DMS 273 treated with DMSO at 0.1 percent for 48 hours (cell line): ENCODE data around the gene SRCIN1.
"Not testable (repeated sequence)": the region's sequence is repeated elsewhere in the genome, so short reads cannot be mapped to it uniquely, and the experiment has no call there.

Source experiments
- DNase-seq: peaks from one replicate; lab custom pipeline; 2025; lab: John Stamatoyannopoulos, UW

Gene SRCIN1

GRCh38 chr17:38605841-38606645 lies at the start of gene SRCIN1:
Gene SRCIN1 (minus strand): TSS chr17:38605952. CDS start chr17:38605705, 247 bp downstream.
- no peak for DNase-seq

GRCh38 chr17:38654411-38655398 lies 49.0 kb upstream of the SRCIN1 start:
- DNase-seq = no peak

- DNase-seq = no peak
Observed at GRCh38 chr17:38653679-38654078, 47.9 kb upstream of the SRCIN1 start.

- no peak for DNase-seq
Observed at GRCh38 chr17:38653230-38653629, 47.5 kb upstream of the SRCIN1 start.

GRCh38 chr17:38650653-38651173 lies 45.0 kb upstream of the SRCIN1 start:
- DNase-seq = not testable (repeated sequence)

GRCh38 chr17:38637951-38638350 lies 32.2 kb upstream of the SRCIN1 start:
- DNase-seq = no peak

GRCh38 chr17:38636054-38636453 lies 30.3 kb upstream of the SRCIN1 start:
- DNase-seq = no peak

- DNase-seq = no peak
Observed at GRCh38 chr17:38632334-38632733, 26.6 kb upstream of the SRCIN1 start.

GRCh38 chr17:38628441-38628840 lies 22.7 kb upstream of the SRCIN1 start:
- DNase-seq = no peak

GRCh38 chr17:38627957-38628356 lies 22.2 kb upstream of the SRCIN1 start:
- no peak for DNase-seq

- not testable (repeated sequence) for DNase-seq
Observed at GRCh38 chr17:38626606-38627226, 21.0 kb upstream of the SRCIN1 start.

- DNase-seq = no peak
Observed at GRCh38 chr17:38625482-38625881, 19.7 kb upstream of the SRCIN1 start.

GRCh38 chr17:38624782-38625355 lies 19.1 kb upstream of the SRCIN1 start:
- not testable (repeated sequence) for DNase-seq

GRCh38 chr17:38621538-38621937 lies 15.8 kb upstream of the SRCIN1 start:
- no peak for DNase-seq

- no peak for DNase-seq
Observed at GRCh38 chr17:38620551-38621277, 15.0 kb upstream of the SRCIN1 start.

- DNase-seq = no peak
Observed at GRCh38 chr17:38619937-38620550, 14.3 kb upstream of the SRCIN1 start.

- DNase-seq = no peak
Observed at GRCh38 chr17:38619451-38619795, 13.7 kb upstream of the SRCIN1 start.

GRCh38 chr17:38617967-38618760 lies 12.4 kb upstream of the SRCIN1 start:
- no peak for DNase-seq

- DNase-seq = no peak
Observed at GRCh38 chr17:38617074-38617860, 11.5 kb upstream of the SRCIN1 start.
